OCI-LY1 (cell line): ENCODE results near the gene HOXC6.

Experiments used
- H2AFZ ChIP-seq: fragments of 200-600 bp; sonication (generic), shearing (Covaris generic); 2 replicates; pipeline ENCODE4 v1.6.0; 2014; ENCODE audit warnings: antibody characterized with exemption, mild to moderate bottlenecking, low read length
- H3F3A ChIP-seq: fragments of 200-600 bp; sonication (generic), shearing (Covaris generic); 2 replicates; pipeline ENCODE4 v1.6.0; 2014; ENCODE audit warnings: mild to moderate bottlenecking, antibody characterized with exemption, low read length, moderate library complexity; ENCODE audit not compliant: insufficient read depth
- H3K27ac ChIP-seq: fragments of 200-600 bp; sonication (generic); 2 replicates; pipeline ENCODE4 v1.5.1; 2014; ENCODE audit warnings: low read length, mixed run types, mild to moderate bottlenecking, low read depth; ENCODE audit not compliant: poor library complexity, severe bottlenecking
- H3K27me3 ChIP-seq: fragments of 200-600 bp; sonication (generic); 2 replicates; pipeline ENCODE4 v1.6.0; 2014; ENCODE audit warnings: antibody characterized with exemption, mild to moderate bottlenecking, low read length, moderate library complexity; ENCODE audit not compliant: insufficient read depth
- H3K36me3 ChIP-seq: fragments of 200-600 bp; sonication (generic); 2 replicates; pipeline ENCODE4 v1.6.1; 2014; ENCODE audit warnings: mild to moderate bottlenecking, antibody characterized with exemption, low read length, moderate library complexity, mixed read lengths; ENCODE audit not compliant: insufficient read depth
- H3K4me1 ChIP-seq: fragments of 200-600 bp; sonication (generic); 2 replicates; pipeline ENCODE4 v1.5.1; 2014; ENCODE audit warnings: mild to moderate bottlenecking, low read length, moderate library complexity; ENCODE audit not compliant: insufficient read depth, severe bottlenecking
- H3K4me2 ChIP-seq: fragments of 200-600 bp; sonication (generic), shearing (Covaris generic); 2 replicates; pipeline ENCODE4 v1.6.1; 2014; ENCODE audit warnings: low read length
- H3K4me3 ChIP-seq: fragments of 200-600 bp; sonication (generic); 2 replicates; pipeline ENCODE4 v1.5.1; 2014; ENCODE audit warnings: low read length, low read depth, mild to moderate bottlenecking, mixed read lengths; ENCODE audit not compliant: poor library complexity, severe bottlenecking
- H3K79me2 ChIP-seq: fragments of 200-600 bp; shearing (Covaris generic); 2 replicates; pipeline ENCODE4 v1.6.1; 2016; ENCODE audit warnings: mixed run types, low read length, mixed read lengths; ENCODE audit not compliant: insufficient read depth
- H3K9ac ChIP-seq: fragments of 200-600 bp; sonication (generic), shearing (Covaris generic); 2 replicates; pipeline ENCODE4 v1.6.1; 2014; ENCODE audit warnings: mild to moderate bottlenecking, low read length, mixed read lengths
- H3K9me2 ChIP-seq: fragments of 200-600 bp; sonication (generic), shearing (Covaris generic); 2 replicates; pipeline ENCODE4 v1.6.1; 2014; ENCODE audit warnings: low read depth, mild to moderate bottlenecking, low read length, mixed read lengths
- H3K9me3 ChIP-seq: fragments of 200-600 bp; shearing (Covaris generic); 2 replicates; pipeline ENCODE4 v1.6.1; 2014; ENCODE audit warnings: low read length, mixed read lengths
- H4K20me1 ChIP-seq: fragments of 200-600 bp; sonication (generic), shearing (Covaris generic); 2 replicates; pipeline ENCODE4 v1.6.0; 2016; ENCODE audit warnings: mild to moderate bottlenecking, low read length; ENCODE audit not compliant: insufficient read depth
- CTCF ChIP-seq: fragments of 200-600 bp; sonication (generic), shearing (Covaris generic); IDR thresholded peaks from 2 replicates; pipeline ENCODE4 v1.5.1; 2017; ENCODE audit warnings: mild to moderate bottlenecking, antibody characterized with exemption, low read length, moderate library complexity, mixed read lengths
- EZH2 ChIP-seq: fragments of 200-600 bp; sonication (generic), shearing (Covaris generic); IDR thresholded peaks from 2 replicates; pipeline ENCODE4 v1.8.0; 2017; ENCODE audit warnings: borderline replicate concordance, mixed run types, mild to moderate bottlenecking, antibody characterized with exemption, low read length, moderate library complexity, mixed read lengths

HOXC6 gene

GRCh38 chr12:53985994-53986685, 42.1 kb upstream of the HOXC6 start:
- peaks cover 7% of the 10 kb centered on the region for H3K4me1 ChIP-seq
- H3K27ac ChIP-seq = no peak overlapping the region
- no peaks in the 10 kb centered on the region for H3K9me2 ChIP-seq
- TF ChIP-seq CTCF (no peak), EZH2 (no peak)
- no peaks in the 10 kb centered on the region for H3F3A ChIP-seq
- no peaks in the 10 kb centered on the region for H3K36me3 ChIP-seq
- H3K79me2 ChIP-seq = no peaks in the 10 kb centered on the region
- H4K20me1 ChIP-seq = no peaks in the 10 kb centered on the region
- H3K4me3 ChIP-seq = no peak overlapping the region
- no peaks in the 10 kb centered on the region for H3K9me3 ChIP-seq
- peaks cover 6% of the 10 kb centered on the region for H3K27me3 ChIP-seq
- no peak overlapping the region for H3K4me2 ChIP-seq
- H3K9ac ChIP-seq = no peak overlapping the region
- no peak overlapping the region for H2AFZ ChIP-seq

- Histone ChIP-seq H2AFZ (no peak overlapping the region), H4K20me1 (no peaks in the 10 kb centered on the region), H3F3A (no peaks in the 10 kb centered on the region), H3K4me2 (no peak overlapping the region), H3K9ac (no peak overlapping the region), H3K4me3 (no peak overlapping the region), H3K27ac (no peak overlapping the region), H3K4me1 (peaks cover 7% of the 10 kb centered on the region), H3K36me3 (no peaks in the 10 kb centered on the region), H3K79me2 (no peaks in the 10 kb centered on the region), H3K9me3 (no peaks in the 10 kb centered on the region), H3K9me2 (no peaks in the 10 kb centered on the region), H3K27me3 (peaks cover 6% of the 10 kb centered on the region)
- no peak for TF ChIP-seq CTCF
- no peak for TF ChIP-seq EZH2
These were observed 41.4 kb upstream of the HOXC6 start for GRCh38 chr12:53986686-53987483.

- no peaks in the 10 kb centered on the region for H4K20me1 ChIP-seq
- H3K9me2 ChIP-seq = no peaks in the 10 kb centered on the region
- no peaks in the 10 kb centered on the region for H3K79me2 ChIP-seq
- no peak overlapping the region for H2AFZ ChIP-seq
- H3K9me3 ChIP-seq = no peaks in the 10 kb centered on the region
- no peak overlapping the region for H3K27ac ChIP-seq
- H3K36me3 ChIP-seq = no peaks in the 10 kb centered on the region
- no peak overlapping the region for H3K4me3 ChIP-seq
- H3K4me2 ChIP-seq = no peak overlapping the region
- H3K4me1 ChIP-seq = peaks cover 7% of the 10 kb centered on the region
- TF ChIP-seq CTCF (no peak), EZH2 (no peak)
- H3F3A ChIP-seq = no peaks in the 10 kb centered on the region
- peaks cover 6% of the 10 kb centered on the region for H3K27me3 ChIP-seq
- H3K9ac ChIP-seq = no peak overlapping the region
These were observed 40.4 kb upstream of the HOXC6 start for GRCh38 chr12:53987787-53988230.
